Neural progenitor cell (in vitro differentiated cells): ENCODE measurements around the gene CYFIP2. TPM values are rescaled to one million over a fixed set of nuclear protein-coding genes. Genes with fewer than 3 reads are reported as not detected.

Source experiments
- DNase-seq: peaks from one replicate; pipeline ENCODE4 v3.0.0-alpha.2; 2016; ENCODE audit warnings: low spot score
- H2AFZ ChIP-seq: fragments of 200-600 bp; sonication (generic); replicated peaks from 2 replicates; pipeline ENCODE4 v1.6.1; 2016; ENCODE audit warnings: antibody characterized with exemption
- H3F3A ChIP-seq: fragments of 200-600 bp; sonication (generic); 2 replicates; pipeline ENCODE4 v1.6.1; 2016; ENCODE audit warnings: antibody characterized with exemption, low read depth
- H3K27ac ChIP-seq: fragments of 200-600 bp; sonication (generic); 2 replicates; pipeline ENCODE4 v1.5.1; 2016; ENCODE audit warnings: mild to moderate bottlenecking
- H3K27me3 ChIP-seq: fragments of 200-600 bp; sonication (generic); 2 replicates; pipeline ENCODE4 v1.6.1; 2016; ENCODE audit warnings: mild to moderate bottlenecking, moderate library complexity
- H3K36me3 ChIP-seq: fragments of 200-600 bp; sonication (generic); 2 replicates; pipeline ENCODE4 v1.5.1; 2016
- H3K4me1 ChIP-seq: fragments of 200-600 bp; sonication (generic); 2 replicates; pipeline ENCODE4 v1.6.1; 2016; ENCODE audit warnings: mixed run types
- H3K4me2 ChIP-seq: fragments of 200-600 bp; sonication (generic); 2 replicates; pipeline ENCODE4 v1.6.1; 2016
- H3K4me3 ChIP-seq: fragments of 200-600 bp; sonication (generic); 2 replicates; pipeline ENCODE4 v1.5.1; 2016
- H3K79me2 ChIP-seq: fragments of 200-600 bp; sonication (generic); 2 replicates; pipeline ENCODE4 v1.6.1; 2016; ENCODE audit warnings: low read depth
- H3K9ac ChIP-seq: fragments of 200-600 bp; sonication (generic); 2 replicates; pipeline ENCODE4 v1.6.1; 2016
- H3K9me3 ChIP-seq: fragments of 200-600 bp; sonication (generic); 2 replicates; pipeline ENCODE4 v1.5.1; 2016; ENCODE audit warnings: low read depth
- H4K20me1 ChIP-seq: fragments of 200-600 bp; sonication (generic); 2 replicates; pipeline ENCODE4 v1.6.1; 2016; ENCODE audit warnings: low read depth
- H3K27ac Mint-ChIP-seq: 3 replicates; pipeline ENCODE4 v1.8.0; 2021; ENCODE audit warnings: mixed read lengths
- H3K27me3 Mint-ChIP-seq: 2 replicates; pipeline ENCODE4 v1.8.0; 2022; ENCODE audit warnings: low read depth, mild to moderate bottlenecking, inconsistent platforms, moderate library complexity, mixed read lengths; ENCODE audit not compliant: insufficient read depth
- H3K36me3 Mint-ChIP-seq: 3 replicates; pipeline ENCODE4 v1.8.0; 2021; ENCODE audit warnings: mixed read lengths
- H3K4me1 Mint-ChIP-seq: 3 replicates; pipeline ENCODE4 v1.8.0; 2021; ENCODE audit warnings: mixed read lengths
- H3K4me3 Mint-ChIP-seq: 3 replicates; pipeline ENCODE4 v1.8.0; 2021; ENCODE audit warnings: mild to moderate bottlenecking, moderate library complexity, mixed read lengths
- H3K9me3 Mint-ChIP-seq: 3 replicates; pipeline ENCODE4 v1.8.0; 2020; ENCODE audit warnings: mixed read lengths
- EZH2 ChIP-seq: fragments of 200-600 bp; sonication (generic); IDR thresholded peaks from 2 replicates; pipeline ENCODE4 v1.6.1; 2017; ENCODE audit warnings: antibody characterized with exemption, mild to moderate bottlenecking, moderate library complexity
- EZH2phosphoT487 ChIP-seq: fragments of 200-600 bp; sonication (generic); IDR thresholded peaks from 2 replicates; pipeline ENCODE4 v1.6.1; 2017; ENCODE audit warnings: antibody characterized with exemption
- total RNA-seq: library from RNA; depleted of rRNA; stranded (reverse); fragments of >200 nt; gene quantifications from 2 replicates; pipeline ENCODE4 v1.2.3, GENCODE V29; 2015; ENCODE audit warnings: low replicate concordance
- TF ChIP-seq, protein P1 (sequence below): fragments of 200-600 bp; sonication (generic); IDR thresholded peaks from 2 replicates; pipeline ENCODE4 v1.5.1; 2017; ENCODE audit warnings: antibody characterized with exemption, mild to moderate bottlenecking

The CYFIP2 gene
- total RNA-seq, 1 donor from 2014 or later: 70.2 TPM

DNA sequence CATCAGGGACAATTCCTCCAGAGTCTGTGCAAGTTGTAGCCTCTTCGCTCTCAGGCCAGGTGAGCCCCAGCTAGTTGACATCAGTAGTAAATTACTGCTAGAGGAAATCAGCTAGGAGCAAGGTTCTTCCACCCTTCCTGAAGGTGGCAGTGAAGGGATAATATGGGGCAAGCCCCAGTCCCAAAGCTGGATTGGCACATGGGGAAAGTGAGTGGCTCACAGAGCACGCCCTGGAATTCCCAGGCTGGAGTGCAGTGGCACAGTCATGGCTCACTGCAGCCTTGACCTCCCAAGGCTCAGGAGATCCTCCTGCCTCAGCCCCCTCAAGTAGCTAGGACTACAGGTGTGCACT lies 82.1 kb downstream of the CYFIP2 start:
- Histone ChIP-seq H2AFZ (no peak overlapping the region), H3K79me2 (no peaks in the 10 kb centered on the region), H3K27ac (no peak overlapping the region), H3K4me3 (no peak overlapping the region), H3K4me2 (no peak overlapping the region), H4K20me1 (no peaks in the 10 kb centered on the region), H3F3A (no peaks in the 10 kb centered on the region), H3K9ac (no peak overlapping the region), H3K4me1 (no peaks in the 10 kb centered on the region), H3K27me3 (no peaks in the 10 kb centered on the region), H3K9me3 (no peaks in the 10 kb centered on the region), H3K36me3 (no peaks in the 10 kb centered on the region)
- Mint-ChIP-seq H3K9me3 (no peaks in the 10 kb centered on the region), H3K4me1 (peaks cover 30% of the 10 kb centered on the region), H3K27ac (no peak overlapping the region), H3K4me3 (no peak overlapping the region), H3K27me3 (no peaks in the 10 kb centered on the region), H3K36me3 (peaks cover 10% of the 10 kb centered on the region)
- DNase-seq: no peak
- TF ChIP-seq, protein P1, sequence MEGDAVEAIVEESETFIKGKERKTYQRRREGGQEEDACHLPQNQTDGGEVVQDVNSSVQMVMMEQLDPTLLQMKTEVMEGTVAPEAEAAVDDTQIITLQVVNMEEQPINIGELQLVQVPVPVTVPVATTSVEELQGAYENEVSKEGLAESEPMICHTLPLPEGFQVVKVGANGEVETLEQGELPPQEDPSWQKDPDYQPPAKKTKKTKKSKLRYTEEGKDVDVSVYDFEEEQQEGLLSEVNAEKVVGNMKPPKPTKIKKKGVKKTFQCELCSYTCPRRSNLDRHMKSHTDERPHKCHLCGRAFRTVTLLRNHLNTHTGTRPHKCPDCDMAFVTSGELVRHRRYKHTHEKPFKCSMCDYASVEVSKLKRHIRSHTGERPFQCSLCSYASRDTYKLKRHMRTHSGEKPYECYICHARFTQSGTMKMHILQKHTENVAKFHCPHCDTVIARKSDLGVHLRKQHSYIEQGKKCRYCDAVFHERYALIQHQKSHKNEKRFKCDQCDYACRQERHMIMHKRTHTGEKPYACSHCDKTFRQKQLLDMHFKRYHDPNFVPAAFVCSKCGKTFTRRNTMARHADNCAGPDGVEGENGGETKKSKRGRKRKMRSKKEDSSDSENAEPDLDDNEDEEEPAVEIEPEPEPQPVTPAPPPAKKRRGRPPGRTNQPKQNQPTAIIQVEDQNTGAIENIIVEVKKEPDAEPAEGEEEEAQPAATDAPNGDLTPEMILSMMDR: no peak
- TF ChIP-seq EZH2 (no peak), EZH2phosphoT487 (no peak)

GRCh38 chr5:157350939-157351801 lies 85.2 kb downstream of the CYFIP2 start:
- Histone ChIP-seq H3K9ac (no peak overlapping the region), H3K27me3 (no peaks in the 10 kb centered on the region), H3K4me2 (no peak overlapping the region), H3K9me3 (no peaks in the 10 kb centered on the region), H3K4me1 (no peaks in the 10 kb centered on the region), H3K36me3 (no peaks in the 10 kb centered on the region), H4K20me1 (no peaks in the 10 kb centered on the region), H3K27ac (no peak overlapping the region), H3K4me3 (no peak overlapping the region), H3F3A (no peaks in the 10 kb centered on the region), H3K79me2 (no peaks in the 10 kb centered on the region), H2AFZ (no peak overlapping the region)
- no peak overlapping the region for H3K27ac Mint-ChIP-seq
- H3K9me3 Mint-ChIP-seq: no peaks in the 10 kb centered on the region
- H3K36me3 Mint-ChIP-seq: peaks cover 4% of the 10 kb centered on the region
- no peak overlapping the region for H3K4me3 Mint-ChIP-seq
- TF ChIP-seq EZH2phosphoT487 (no peak), EZH2 (no peak)
- TF ChIP-seq, protein P1: no peak
- no peak for DNase-seq
- H3K4me1 Mint-ChIP-seq: peaks cover 8% of the 10 kb centered on the region
- H3K27me3 Mint-ChIP-seq: no peaks in the 10 kb centered on the region

- Mint-ChIP-seq H3K27ac (no peak overlapping the region), H3K4me1 (peaks cover 4% of the 10 kb centered on the region), H3K9me3 (no peaks in the 10 kb centered on the region), H3K4me3 (no peak overlapping the region), H3K36me3 (peaks cover 4% of the 10 kb centered on the region), H3K27me3 (no peaks in the 10 kb centered on the region)
- no peaks in the 10 kb centered on the region for H3K4me1 ChIP-seq
- H3K27me3 ChIP-seq: no peaks in the 10 kb centered on the region
- H2AFZ ChIP-seq: no peak overlapping the region
- no peak for DNase-seq
- no peaks in the 10 kb centered on the region for H3K79me2 ChIP-seq
- TF ChIP-seq EZH2phosphoT487: no peak
- no peak for TF ChIP-seq EZH2
- TF ChIP-seq, protein P1: no peak
- no peak overlapping the region for H3K27ac ChIP-seq
- no peak overlapping the region for H3K4me3 ChIP-seq
- H3K9me3 ChIP-seq: no peaks in the 10 kb centered on the region
- H3F3A ChIP-seq: no peaks in the 10 kb centered on the region
- no peak overlapping the region for H3K9ac ChIP-seq
- no peaks in the 10 kb centered on the region for H4K20me1 ChIP-seq
- H3K4me2 ChIP-seq: no peak overlapping the region
- H3K36me3 ChIP-seq: no peaks in the 10 kb centered on the region
Observed at GRCh38 chr5:157351802-157352092, 85.8 kb downstream of the CYFIP2 start.
